Kidney (tissue), 14 donors: ENCODE results near the gene PXDC1. TPM values are rescaled to one million over a fixed set of nuclear protein-coding genes. Genes with fewer than 3 reads are reported as not detected.
A peak's percentile ranks its signal among the peaks of the same experiment; 100 is the strongest.
"Not testable (repeated sequence)": the region's sequence is repeated elsewhere in the genome, so short reads cannot be mapped to it uniquely, and the experiment has no call there.

ENCODE experiments used
- DNase-seq, 5 donors: peaks; one replicate each; pipeline ENCODE4 v3.0.0-alpha.2; 2013 to 2020
- FAIRE-seq: peaks from 2 replicates; lab custom pipeline; 2012; peaks lifted over from hg19 to GRCh38; lab: Jason Lieb, UNC
- H3K27ac ChIP-seq, 2 donors: one replicate each; pipeline ENCODE4 v1.7.0; 2013; ENCODE audit warnings: low read depth in 2 of 2, low read length in 2 of 2, inconsistent platforms in 1 of 2
- H3K27me3 ChIP-seq: one replicate; pipeline ENCODE4 v1.7.1; 2013; ENCODE audit warnings: low read length, inconsistent platforms; ENCODE audit not compliant: control insufficient read depth, insufficient read depth
- H3K36me3 ChIP-seq, 3 donors: one replicate each; pipeline versions ENCODE4 v1.7.0 to v1.7.1; 2013; ENCODE audit warnings: low read length in 3 of 3, control low read depth in 1 of 3, inconsistent platforms in 1 of 3; ENCODE audit not compliant: insufficient read depth in 3 of 3, control insufficient read depth in 2 of 3
- H3K4me1 ChIP-seq, 3 donors: one replicate each; pipeline versions ENCODE4 v1.7.0 to v1.7.1; 2013; ENCODE audit warnings: low read length in 3 of 3, inconsistent platforms in 1 of 3, low read depth in 1 of 3; ENCODE audit not compliant: control insufficient read depth in 2 of 3, insufficient read depth in 2 of 3
- H3K4me3 ChIP-seq, 3 donors: one replicate each; pipeline versions ENCODE4 v1.7.0 to v1.8.1; 2013; ENCODE audit warnings: low read length in 3 of 3, control low read depth in 1 of 3, inconsistent platforms in 1 of 3
- H3K9ac ChIP-seq, 3 donors: one replicate each; pipeline versions ENCODE4 v1.7.0 to v1.7.1; 2013; ENCODE audit warnings: low read length in 3 of 3, control low read depth in 1 of 3, inconsistent platforms in 1 of 3
- H3K9me3 ChIP-seq, 3 donors: one replicate each; pipeline versions ENCODE4 v1.7.0 to v1.7.1; 2013; ENCODE audit warnings: low read length in 3 of 3, control low read depth in 1 of 3, inconsistent platforms in 1 of 3; ENCODE audit not compliant: control insufficient read depth in 2 of 3, insufficient read depth in 1 of 3
- intact Hi-C: fragments of 100-400 bp; cut with DNase I; formaldehyde crosslinking; loops from one replicate; pipeline ENCODE4 v1.11.1; 2022
- polyA plus RNA-seq: library from polyadenylated mRNA; stranded (reverse); fragments of 350-450 nt; fragmentation: Illumina TruSeq; extraction: RNeasy Lipid Tissue Mini Kit (QIAGEN cat#74804); gene quantifications from one replicate; pipeline ENCODE4 v1.2.3, GENCODE V29; 2014; ENCODE audit warnings: low read depth, low replicate concordance; ENCODE audit not compliant: insufficient read depth
- total RNA-seq: library from RNA; stranded (reverse); fragmentation: NEBNext Ultra II Directional; extraction: Animal tissue kit (Norgen Biotek cat#: 25700); gene quantifications from one replicate; pipeline ENCODE4 v1.2.1, GENCODE V29; 2021
- TF ChIP-seq, protein P1 (sequence below): IDR thresholded peaks from 3 replicates; pipeline ENCODE4 v1.5.1; 2012; ENCODE audit warnings: mild to moderate bottlenecking, moderate library complexity, borderline replicate concordance; ENCODE audit not compliant: insufficient read depth; ENCODE audit errors: extremely low read depth
- donor health status: control.
- donor health status: control.
- donor health status: control.
- donor health status: control.
- donor health status: control.
- donor health status: DM: yes; HTN: yes; CAD: no.
- donor health status: Normal renal cell carcinoma (clear cell type).

PXDC1 gene
- total and polyA plus RNA-seq, 2 donors from 2014 or later: 28.9 to 35.0 TPM

DNA sequence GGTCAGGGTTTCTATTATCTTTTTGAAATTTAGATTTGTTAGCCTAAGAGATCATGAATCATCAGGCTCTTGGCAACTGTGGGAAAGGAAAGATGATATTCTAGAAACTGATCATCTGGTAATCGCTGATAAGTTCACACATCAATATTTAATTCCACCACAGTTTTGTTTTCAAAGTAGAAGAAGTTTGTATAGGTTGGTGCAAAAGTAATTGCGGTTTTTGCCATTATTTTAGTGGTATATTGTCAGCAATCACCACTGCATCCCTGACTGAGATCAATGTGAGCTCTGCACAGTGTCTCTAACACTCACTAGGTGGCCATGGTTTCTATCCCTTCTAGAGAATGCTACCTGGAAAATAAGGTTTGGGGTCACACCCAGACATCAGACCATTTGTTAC lies 17.0 kb upstream of the PXDC1 start:
- no peak for DNase-seq
- Histone ChIP-seq H3K27ac (no peak overlapping the region), H3K4me3 (no peak overlapping the region), H3K9ac (no peak overlapping the region), H3K9me3 (no peaks in the 10 kb centered on the region), H3K4me1 (peaks cover 0 to 4% (median 0%) of the 10 kb centered on the region in 3 donors), H3K36me3 (no peaks in the 10 kb centered on the region), H3K27me3 (no peaks in the 10 kb centered on the region)
- TF ChIP-seq, protein P1, sequence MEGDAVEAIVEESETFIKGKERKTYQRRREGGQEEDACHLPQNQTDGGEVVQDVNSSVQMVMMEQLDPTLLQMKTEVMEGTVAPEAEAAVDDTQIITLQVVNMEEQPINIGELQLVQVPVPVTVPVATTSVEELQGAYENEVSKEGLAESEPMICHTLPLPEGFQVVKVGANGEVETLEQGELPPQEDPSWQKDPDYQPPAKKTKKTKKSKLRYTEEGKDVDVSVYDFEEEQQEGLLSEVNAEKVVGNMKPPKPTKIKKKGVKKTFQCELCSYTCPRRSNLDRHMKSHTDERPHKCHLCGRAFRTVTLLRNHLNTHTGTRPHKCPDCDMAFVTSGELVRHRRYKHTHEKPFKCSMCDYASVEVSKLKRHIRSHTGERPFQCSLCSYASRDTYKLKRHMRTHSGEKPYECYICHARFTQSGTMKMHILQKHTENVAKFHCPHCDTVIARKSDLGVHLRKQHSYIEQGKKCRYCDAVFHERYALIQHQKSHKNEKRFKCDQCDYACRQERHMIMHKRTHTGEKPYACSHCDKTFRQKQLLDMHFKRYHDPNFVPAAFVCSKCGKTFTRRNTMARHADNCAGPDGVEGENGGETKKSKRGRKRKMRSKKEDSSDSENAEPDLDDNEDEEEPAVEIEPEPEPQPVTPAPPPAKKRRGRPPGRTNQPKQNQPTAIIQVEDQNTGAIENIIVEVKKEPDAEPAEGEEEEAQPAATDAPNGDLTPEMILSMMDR: no peak
- no peak for FAIRE-seq
- intact Hi-C loops: no loop called here

DNA sequence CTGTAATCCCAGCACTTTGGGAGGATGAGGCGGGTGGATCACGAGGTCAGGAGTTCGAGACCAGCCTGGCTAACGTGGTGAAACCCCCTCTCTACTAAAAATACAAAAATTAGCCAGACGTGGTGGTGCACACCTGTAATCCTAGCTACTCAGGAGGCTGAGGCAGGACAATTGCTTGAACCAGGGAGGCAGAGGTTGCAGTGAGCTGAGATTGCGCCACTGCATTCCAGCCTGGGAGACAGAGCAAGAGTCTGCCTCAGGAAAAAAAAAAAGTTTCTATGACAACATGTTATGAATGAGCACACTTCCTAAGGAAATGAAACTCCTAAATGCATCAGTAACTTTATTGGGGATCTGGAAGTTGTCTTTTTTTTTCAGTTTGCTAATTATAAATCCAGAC lies 16.0 kb upstream of the PXDC1 start:
- H3K4me3 ChIP-seq, intact Hi-C loops, FAIRE-seq, H3K9ac ChIP-seq, H3K36me3 ChIP-seq, H3K4me1 ChIP-seq, H3K27me3 ChIP-seq, H3K9me3 ChIP-seq, H3K27ac ChIP-seq: not testable (repeated sequence)
- DNase-seq: peak in 1 of 5 donors; percentile 41

DNA sequence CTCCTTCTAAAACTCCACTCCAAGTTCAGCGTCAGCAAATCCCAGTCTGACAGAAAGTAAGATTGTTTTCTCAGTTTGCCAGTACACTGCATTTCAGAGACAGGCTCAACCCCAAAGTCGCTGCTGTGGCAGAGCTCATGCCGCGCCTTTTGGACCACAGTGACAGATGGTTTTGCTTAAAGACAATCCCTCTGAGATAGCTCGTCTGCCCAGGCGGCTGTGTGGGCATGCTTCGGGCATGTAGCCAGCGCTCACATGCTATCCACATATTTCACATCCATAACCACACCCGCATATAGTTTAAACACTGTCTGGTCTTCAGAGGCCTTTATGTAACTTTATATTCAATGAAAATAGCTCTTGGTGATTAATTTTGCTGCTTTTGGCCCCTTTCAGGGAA lies 14.7 kb upstream of the PXDC1 start:
- no peak overlapping the region for H3K27ac ChIP-seq
- no peak for DNase-seq
- intact Hi-C loops: no loop called here
- no peaks in the 10 kb centered on the region for H3K9me3 ChIP-seq
- no peaks in the 10 kb centered on the region for H3K27me3 ChIP-seq
- TF ChIP-seq, protein P1: no peak
- no peaks in the 10 kb centered on the region for H3K4me1 ChIP-seq
- no peak for FAIRE-seq
- no peak overlapping the region for H3K9ac ChIP-seq
- no peaks in the 10 kb centered on the region for H3K36me3 ChIP-seq
- no peak overlapping the region for H3K4me3 ChIP-seq

- intact Hi-C loops: no loop called here
- TF ChIP-seq, protein P1: no peak
Measured at GRCh38 chr6:3765415-3765814, 13.9 kb upstream of the PXDC1 start.

More at GRCh38 chr6:3765415-3765814, 13.9 kb upstream of the PXDC1 start:
- no peaks in the 10 kb centered on the region for H3K4me1 ChIP-seq
- H3K27me3 ChIP-seq: no peaks in the 10 kb centered on the region
- FAIRE-seq (no peak), DNase-seq (no peak)
- H3K9ac ChIP-seq: no peak overlapping the region
- H3K9me3 ChIP-seq: no peaks in the 10 kb centered on the region
- no peaks in the 10 kb centered on the region for H3K36me3 ChIP-seq
- H3K4me3 ChIP-seq: no peak overlapping the region
- no peak overlapping the region for H3K27ac ChIP-seq
